Calu3 (cell line): ENCODE measurements around the gene MT1HL1. TPM values are rescaled to one million over a fixed set of nuclear protein-coding genes. Genes with fewer than 3 reads are reported as not detected.

Experiments
- BruUV-seq: library from RNA; stranded (reverse); fragments of 400-500 nt; replicated peaks from 2 replicates; lab custom pipeline; 2021; lab: Mats Ljungman, UMichigan
- CTCF ChIA-PET: fragments of 300-600 bp; sonication (Branson Sonifier 250); formaldehyde crosslinking; loops from one replicate; lab custom pipeline; 2022; ENCODE audit warnings: antibody characterized with exemption; lab: Charles Lee
- DNase-seq: peaks from one replicate; pipeline ENCODE4 v3.0.0; 2022
- H3K27ac Mint-ChIP-seq: one replicate; pipeline ENCODE4 v1.8.0; 2022; ENCODE audit warnings: mixed read lengths; ENCODE audit not compliant: unreplicated experiment
- H3K27me3 Mint-ChIP-seq: one replicate; pipeline ENCODE4 v1.8.0; 2022; ENCODE audit warnings: mixed read lengths; ENCODE audit not compliant: unreplicated experiment
- H3K36me3 Mint-ChIP-seq: one replicate; pipeline ENCODE4 v1.8.0; 2022; ENCODE audit warnings: mild to moderate bottlenecking, moderate library complexity, mixed read lengths; ENCODE audit not compliant: insufficient read depth, unreplicated experiment
- H3K4me1 Mint-ChIP-seq: one replicate; pipeline ENCODE4 v1.8.0; 2022; ENCODE audit warnings: mild to moderate bottlenecking, low read depth, mixed read lengths; ENCODE audit not compliant: unreplicated experiment
- H3K4me3 Mint-ChIP-seq: one replicate; pipeline ENCODE4 v1.8.0; 2022; ENCODE audit warnings: mild to moderate bottlenecking, low read depth, moderate library complexity, mixed read lengths; ENCODE audit not compliant: unreplicated experiment
- H3K9me3 Mint-ChIP-seq: one replicate; pipeline ENCODE4 v1.8.0; 2022; ENCODE audit warnings: low read depth, mixed read lengths; ENCODE audit not compliant: unreplicated experiment
- CTCF ChIP-seq: fragments of 200-600 bp; IDR thresholded peaks from one replicate; pipeline ENCODE4 v1.8.0; 2022; ENCODE audit warnings: antibody characterized with exemption; ENCODE audit not compliant: unreplicated experiment
- intact Hi-C: fragments of 100-400 bp; cut with micrococcal nuclease; formaldehyde crosslinking; loops from one replicate; pipeline ENCODE4 v1.10.0; 2022; ENCODE audit not compliant: unreplicated experiment
- total RNA-seq: library from RNA; stranded (reverse); gene quantifications from 2 replicates; pipeline ENCODE4 v1.2.3, GENCODE V29; 2022

The MT1HL1 gene
- total RNA-seq, 1 experiment from 2014 or later: not detected

- Mint-ChIP-seq H3K36me3 (no peaks in the 10 kb centered on the region), H3K27me3 (no peaks in the 10 kb centered on the region), H3K27ac (no peak overlapping the region), H3K4me3 (no peak overlapping the region), H3K4me1 (no peaks in the 10 kb centered on the region), H3K9me3 (peaks cover 9% of the 10 kb centered on the region)
- no TSS peak for BruUV-seq
- CTCF ChIA-PET: no interaction called here
- no peak for DNase-seq
- intact Hi-C loops: no loop called here
- TF ChIP-seq CTCF: no peak
These were observed 14.7 kb upstream of the MT1HL1 start for GRCh38 chr1:237018896-237019295.

GRCh38 chr1:237016626-237017025 lies 12.4 kb upstream of the MT1HL1 start:
- Mint-ChIP-seq H3K36me3 (peaks cover 4% of the 10 kb centered on the region), H3K27me3 (no peaks in the 10 kb centered on the region), H3K4me3 (no peak overlapping the region), H3K27ac (no peak overlapping the region), H3K4me1 (peaks cover 12% of the 10 kb centered on the region), H3K9me3 (peaks cover 9% of the 10 kb centered on the region)
- no TSS peak for BruUV-seq
- CTCF ChIA-PET: no interaction called here
- no peak for DNase-seq
- intact Hi-C loops: no loop called here
- no peak for TF ChIP-seq CTCF

- Mint-ChIP-seq H3K4me1 (peaks cover 12% of the 10 kb centered on the region), H3K27ac (no peak overlapping the region), H3K9me3 (peaks cover 9% of the 10 kb centered on the region), H3K4me3 (no peak overlapping the region), H3K36me3 (peaks cover 4% of the 10 kb centered on the region), H3K27me3 (no peaks in the 10 kb centered on the region)
- no TSS peak for BruUV-seq
- TF ChIP-seq CTCF: no peak
- intact Hi-C loops: loop anchor here (1.0 kb wide), 1 partner anchor 19 kb away; no protein-coding TSS in a partner anchor
- DNase-seq: no peak
- CTCF ChIA-PET: no interaction called here
These were observed 9.4 kb upstream of the MT1HL1 start for GRCh38 chr1:237013608-237014007.

- CTCF ChIA-PET: no interaction called here
- DNase-seq: peak; percentile 74
- Mint-ChIP-seq H3K9me3 (peaks cover 10% of the 10 kb centered on the region), H3K27ac (peak overlapping the region; percentile 19), H3K36me3 (peaks cover 4% of the 10 kb centered on the region), H3K27me3 (no peaks in the 10 kb centered on the region), H3K4me1 (peaks cover 12% of the 10 kb centered on the region), H3K4me3 (peak overlapping the region; percentile 49)
- BruUV-seq: no TSS peak
- TF ChIP-seq CTCF: no peak
- intact Hi-C loops: loop anchor here (1.0 kb wide), 1 partner anchor 19 kb away; no protein-coding TSS in a partner anchor
These were observed 8.6 kb upstream of the MT1HL1 start for GRCh38 chr1:237012788-237013383.
